ENCODE data around the gene CPHXL2. TPM values are rescaled to one million over a fixed set of nuclear protein-coding genes. Genes with fewer than 3 reads are reported as not detected.
A peak's percentile ranks its signal among the peaks of the same experiment; 100 is the strongest.

The CPHXL2 gene
- total RNA-seq, 1 donor from 2014 or later: not detected

GRCh38 chr16:75695708-75696107 lies 18.9 kb upstream of the CPHXL2 start:
- Histone ChIP-seq H3K36me3 (no peaks in the 10 kb centered on the region), H3K9ac (no peak overlapping the region), H3K4me2 (no peak overlapping the region), H2AFZ (replicated peaks) (no peak overlapping the region), H4K20me1 (ENCODE audit: low read depth) (no peaks in the 10 kb centered on the region), H3K79me2 (ENCODE audit: low read depth) (no peaks in the 10 kb centered on the region), H3K4me3 (no peak overlapping the region), H3K27ac (no peak overlapping the region), H3K27me3 (no peaks in the 10 kb centered on the region), H3F3A (ENCODE audit: low read depth) (no peaks in the 10 kb centered on the region), H3K9me3 (ENCODE audit: low read depth) (no peaks in the 10 kb centered on the region), H3K4me1 (no peaks in the 10 kb centered on the region)
- no peak overlapping the region for H3K4me3 Mint-ChIP-seq
- TF ChIP-seq EZH2phosphoT487 (IDR thresholded peaks at IDR 0.05) (no peak), CTCF (IDR thresholded peaks at IDR 0.05) (peak; percentile 42)
- H3K27me3 Mint-ChIP-seq (ENCODE audit: insufficient read depth, low read depth): peaks cover 3% of the 10 kb centered on the region
- H3K4me1 Mint-ChIP-seq: no peaks in the 10 kb centered on the region
- peaks cover under 1% of the 10 kb centered on the region for H3K9me3 Mint-ChIP-seq
- no peaks in the 10 kb centered on the region for H3K36me3 Mint-ChIP-seq
- peak; percentile 23 for DNase-seq (ENCODE audit: low spot score)
- no peak overlapping the region for H3K27ac Mint-ChIP-seq

- H3K27me3 Mint-ChIP-seq (ENCODE audit: insufficient read depth, low read depth): peaks cover 5% of the 10 kb centered on the region
- Histone ChIP-seq H3K9ac (no peak overlapping the region), H4K20me1 (ENCODE audit: low read depth) (no peaks in the 10 kb centered on the region), H3K79me2 (ENCODE audit: low read depth) (no peaks in the 10 kb centered on the region), H3K4me1 (no peaks in the 10 kb centered on the region), H3K4me3 (no peak overlapping the region), H3K9me3 (ENCODE audit: low read depth) (peaks cover 17% of the 10 kb centered on the region), H3K27me3 (no peaks in the 10 kb centered on the region), H3K36me3 (no peaks in the 10 kb centered on the region), H3F3A (ENCODE audit: low read depth) (no peaks in the 10 kb centered on the region), H3K4me2 (no peak overlapping the region), H2AFZ (replicated peaks) (no peak overlapping the region), H3K27ac (no peak overlapping the region)
- no peak for DNase-seq (ENCODE audit: low spot score)
- no peak overlapping the region for H3K27ac Mint-ChIP-seq
- no peaks in the 10 kb centered on the region for H3K4me1 Mint-ChIP-seq
- no peak overlapping the region for H3K4me3 Mint-ChIP-seq
- peaks cover 36% of the 10 kb centered on the region for H3K9me3 Mint-ChIP-seq
- H3K36me3 Mint-ChIP-seq: peaks cover 3% of the 10 kb centered on the region
- TF ChIP-seq CTCF (IDR thresholded peaks at IDR 0.05) (no peak), EZH2 (IDR thresholded peaks at IDR 0.05) (no peak), EZH2phosphoT487 (IDR thresholded peaks at IDR 0.05) (no peak)
Measured at GRCh38 chr16:75687361-75687760, 10.6 kb upstream of the CPHXL2 start.

- DNase-seq (ENCODE audit: low spot score): no peak
- Mint-ChIP-seq H3K27me3 (ENCODE audit: insufficient read depth, low read depth) (peaks cover 2% of the 10 kb centered on the region), H3K27ac (no peak overlapping the region), H3K4me1 (no peaks in the 10 kb centered on the region), H3K36me3 (peaks cover 3% of the 10 kb centered on the region), H3K9me3 (peaks cover 28% of the 10 kb centered on the region), H3K4me3 (no peak overlapping the region)
- Histone ChIP-seq H3K79me2 (ENCODE audit: low read depth) (no peaks in the 10 kb centered on the region), H4K20me1 (ENCODE audit: low read depth) (no peaks in the 10 kb centered on the region), H3K27ac (no peak overlapping the region), H3K36me3 (no peaks in the 10 kb centered on the region), H3F3A (ENCODE audit: low read depth) (no peaks in the 10 kb centered on the region), H3K27me3 (no peaks in the 10 kb centered on the region), H3K9me3 (ENCODE audit: low read depth) (peaks cover 14% of the 10 kb centered on the region), H3K4me2 (no peak overlapping the region), H3K4me3 (no peak overlapping the region), H2AFZ (replicated peaks) (no peak overlapping the region), H3K4me1 (no peaks in the 10 kb centered on the region), H3K9ac (no peak overlapping the region)
- TF ChIP-seq EZH2phosphoT487 (IDR thresholded peaks at IDR 0.05) (no peak), EZH2 (IDR thresholded peaks at IDR 0.05) (no peak), CTCF (IDR thresholded peaks at IDR 0.05) (no peak)
Measured at GRCh38 chr16:75682308-75682707, 5.5 kb upstream of the CPHXL2 start.
